H1 (cell line): ENCODE results near the gene WDR12. TPM values are rescaled to one million over a fixed set of nuclear protein-coding genes. Genes with fewer than 3 reads are reported as not detected.

Experiments used
- CTCF ChIA-PET: fragments of 300-600 bp; sonication (Branson Sonifier 250); formaldehyde crosslinking; loops from one replicate; lab custom pipeline; 2021; ENCODE audit not compliant: partially characterized antibody; lab: Charles Lee
- POLR2A ChIA-PET: fragments of 300-600 bp; sonication (Branson Sonifier 250); formaldehyde crosslinking; loops from one replicate; lab custom pipeline; 2021; ENCODE audit warnings: inconsistent platforms; ENCODE audit not compliant: partially characterized antibody; lab: Charles Lee
- DNase-seq, 2 experiments: peaks; one replicate each; pipeline versions ENCODE4 v3.0.0 to v3.0.0-alpha.2; 2010 to 2022; ENCODE audit warnings: low spot score in 2 of 2, low read depth in 1 of 2, mixed read lengths in 1 of 2
- FAIRE-seq: peaks from 2 replicates; lab custom pipeline; 2011; peaks lifted over from hg19 to GRCh38; lab: Jason Lieb, UNC
- H2AFZ ChIP-seq: 2 replicates; pipeline ENCODE4 v1.8.1; 2012; ENCODE audit warnings: low read length, inconsistent platforms
- H2AK5ac ChIP-seq: 2 replicates; pipeline ENCODE4 v1.6.1; 2013; ENCODE audit warnings: low read depth, low read length
- H2BK120ac ChIP-seq: replicated peaks from 2 replicates; pipeline ENCODE3; 2013; ENCODE audit warnings: low read depth, low read length, inconsistent platforms
- H2BK12ac ChIP-seq: 2 replicates; pipeline ENCODE4 v1.6.1; 2013; ENCODE audit warnings: low read depth, low read length
- H2BK15ac ChIP-seq: 2 replicates; pipeline ENCODE4 v1.6.1; 2013; ENCODE audit warnings: low read length
- H2BK20ac ChIP-seq: 2 replicates; pipeline ENCODE4 v1.6.1; 2013; ENCODE audit warnings: low read length
- H2BK5ac ChIP-seq: 2 replicates; pipeline ENCODE4 v1.6.1; 2013; ENCODE audit warnings: low read depth, low read length
- H3K14ac ChIP-seq: 2 replicates; pipeline ENCODE4 v1.6.1; 2013; ENCODE audit warnings: inconsistent platforms; ENCODE audit not compliant: insufficient read length
- H3K18ac ChIP-seq: 2 replicates; pipeline ENCODE4 v1.6.1; 2013; ENCODE audit warnings: low read length; ENCODE audit errors: extremely low read depth
- H3K23ac ChIP-seq: 2 replicates; pipeline ENCODE4 v1.6.1; 2013; ENCODE audit warnings: inconsistent platforms; ENCODE audit not compliant: insufficient read length
- H3K23me2 ChIP-seq: 2 replicates; pipeline ENCODE4 v1.6.1; 2013; ENCODE audit warnings: low read depth, low read length
- H3K27ac ChIP-seq: 2 replicates; pipeline ENCODE4 v1.6.1; 2011; ENCODE audit warnings: low read depth, low read length, inconsistent platforms
- H3K27me3 ChIP-seq, 4 experiments: replicated peaks in 1 of 4; 1 replicate in 1 of 4; 2 replicates in 3 of 4; pipeline versions ENCODE4 v1.6.1 to v1.8.1; 2011 to 2013; ENCODE audit warnings: low read length in 3 of 4, mild to moderate bottlenecking in 3 of 4, inconsistent platforms in 2 of 4, mixed read lengths in 2 of 4, moderate library complexity in 1 of 4; ENCODE audit not compliant: control insufficient read depth in 3 of 4, insufficient read depth in 3 of 4; ENCODE audit errors: extremely low read depth in 1 of 4
- H3K36me3 ChIP-seq, 4 experiments: 2 replicates each; pipeline versions ENCODE4 v1.6.1 to v1.8.1; 2011 to 2013; ENCODE audit warnings: mild to moderate bottlenecking in 4 of 4, low read length in 3 of 4, moderate library complexity in 2 of 4, control low read depth in 1 of 4, inconsistent platforms in 1 of 4; ENCODE audit not compliant: insufficient read depth in 4 of 4, control insufficient read depth in 2 of 4
- H3K4ac ChIP-seq: replicated peaks from 2 replicates; pipeline ENCODE3; 2013; ENCODE audit warnings: low read length, low read depth, mixed read lengths, inconsistent platforms; ENCODE audit not compliant: insufficient read length
- H3K4me1 ChIP-seq, 4 experiments: replicated peaks in 1 of 4; 1 replicate in 1 of 4; 2 replicates in 3 of 4; pipeline versions ENCODE4 v1.6.1 to v1.8.1; 2011 to 2013; ENCODE audit warnings: low read length in 3 of 4, inconsistent platforms in 2 of 4, mixed read lengths in 1 of 4; ENCODE audit not compliant: insufficient read depth in 4 of 4, control insufficient read depth in 3 of 4
- H3K4me2 ChIP-seq, 2 experiments: 2 replicates each; pipeline versions ENCODE4 v1.6.1 to v1.8.1; 2011 to 2013; ENCODE audit warnings: low read depth in 2 of 2, low read length in 2 of 2, control low read depth in 1 of 2, inconsistent platforms in 1 of 2, mild to moderate bottlenecking in 1 of 2; ENCODE audit not compliant: insufficient read depth in 1 of 2
- H3K4me3 ChIP-seq, 4 experiments: fragments of 200-600, 300-600 bp in 1 of 4; sonication (generic), shearing (Covaris generic), sonication (Bioruptor Twin) in 1 of 4; 2 replicates each; pipeline versions ENCODE4 v1.5.1 to v1.8.1; 2011 to 2016; ENCODE audit warnings: low read length in 4 of 4, low read depth in 3 of 4, control low read depth in 2 of 4, inconsistent platforms in 2 of 4, mild to moderate bottlenecking in 2 of 4, mixed read lengths in 1 of 4, moderate library complexity in 1 of 4; ENCODE audit not compliant: insufficient read depth in 2 of 4; ENCODE audit errors: extremely low read depth in 1 of 4
- H3K56ac ChIP-seq: replicated peaks from 2 replicates; pipeline ENCODE3; 2013; ENCODE audit warnings: low read depth, mild to moderate bottlenecking, mixed read lengths, low read length, inconsistent platforms; ENCODE audit not compliant: insufficient read length
- H3K79me1 ChIP-seq: 2 replicates; pipeline ENCODE4 v1.6.1; 2013; ENCODE audit warnings: low read depth, low read length, control low read depth
- H3K79me2 ChIP-seq, 2 experiments: 2 replicates each; pipeline versions ENCODE4 v1.6.1 to v1.8.1; 2012 to 2013; ENCODE audit warnings: low read length in 2 of 2, mild to moderate bottlenecking in 2 of 2, inconsistent platforms in 1 of 2; ENCODE audit not compliant: insufficient read depth in 2 of 2, control insufficient read depth in 1 of 2
- H3K9ac ChIP-seq, 4 experiments: replicated peaks in 1 of 4; 1 replicate in 1 of 4; 2 replicates in 3 of 4; pipeline versions ENCODE4 v1.6.1 to v1.8.1; 2011 to 2013; ENCODE audit warnings: low read depth in 3 of 4, low read length in 3 of 4, control low read depth in 2 of 4, mild to moderate bottlenecking in 2 of 4, moderate library complexity in 2 of 4, inconsistent platforms in 1 of 4; ENCODE audit errors: extremely low read depth in 1 of 4
- H3K9me3 ChIP-seq, 2 experiments: 2 replicates each; pipeline versions ENCODE4 v1.6.1 to v1.8.1; 2012 to 2013; ENCODE audit warnings: mild to moderate bottlenecking in 2 of 2, moderate library complexity in 2 of 2, control low read depth in 1 of 2, inconsistent platforms in 1 of 2, low read depth in 1 of 2, low read length in 1 of 2, mixed read lengths in 1 of 2; ENCODE audit not compliant: insufficient read depth in 2 of 2
- H4K20me1 ChIP-seq, 2 experiments: replicated peaks in 1 of 2; 2 replicates each; pipeline versions ENCODE3 to v1.8.1; 2011 to 2013; ENCODE audit warnings: inconsistent platforms in 2 of 2, low read length in 2 of 2, mild to moderate bottlenecking in 1 of 2; ENCODE audit not compliant: insufficient read depth in 2 of 2, control insufficient read depth in 1 of 2
- H4K5ac ChIP-seq: 2 replicates; pipeline ENCODE4 v1.6.1; 2013; ENCODE audit warnings: low read length, low read depth, mixed read lengths, inconsistent platforms; ENCODE audit not compliant: insufficient read length
- H4K8ac ChIP-seq: 2 replicates; pipeline ENCODE4 v1.8.0; 2013; ENCODE audit warnings: mild to moderate bottlenecking, moderate library complexity, low read length, inconsistent platforms; ENCODE audit not compliant: insufficient read depth; ENCODE audit errors: extremely low read depth
- H4K91ac ChIP-seq: replicated peaks from 2 replicates; pipeline ENCODE3; 2013; ENCODE audit warnings: low read length, mixed read lengths, inconsistent platforms; ENCODE audit not compliant: insufficient read length
- FOSL1 ChIP-seq: IDR thresholded peaks from 2 replicates; pipeline ENCODE4 v1.6.1; 2011; ENCODE audit warnings: mild to moderate bottlenecking, low read depth, low read length, moderate library complexity; ENCODE audit not compliant: insufficient read depth
- GTF2F1 ChIP-seq: IDR thresholded peaks from 2 replicates; pipeline ENCODE4 v1.6.1; 2012; ENCODE audit warnings: low read depth, low read length, improper control_type of control experiment, borderline replicate concordance
- JUN ChIP-seq: IDR thresholded peaks from 2 replicates; pipeline ENCODE4 v1.6.1; 2011; ENCODE audit warnings: low read depth, mild to moderate bottlenecking, improper control_type of control experiment, low read length
- KDM1A ChIP-seq: fragments of 200-600, 300-600 bp; sonication (generic); IDR thresholded peaks from 2 replicates; pipeline ENCODE4 v1.7.1; 2016; ENCODE audit warnings: mild to moderate bottlenecking, low read length, borderline replicate concordance
- NRF1 ChIP-seq: IDR thresholded peaks from 2 replicates; pipeline ENCODE4 v1.6.1; 2011; ENCODE audit warnings: mild to moderate bottlenecking, low read depth, low read length, improper control_type of control experiment
- PHF8 ChIP-seq: fragments of 200-600 bp; sonication (generic); conservative IDR thresholded peaks from 2 replicates; pipeline ENCODE4 v1.7.1; 2012; ENCODE audit warnings: low read depth, mild to moderate bottlenecking, inconsistent platforms, low read length, moderate library complexity
- SP1 ChIP-seq: IDR thresholded peaks from 2 replicates; pipeline ENCODE4 v1.6.1; 2011; ENCODE audit warnings: low read depth, low read length
- SRF ChIP-seq: IDR thresholded peaks from 2 replicates; pipeline ENCODE4 v1.6.1; 2011; ENCODE audit warnings: mild to moderate bottlenecking, low read depth, low read length, moderate library complexity
- TAF1 ChIP-seq: IDR thresholded peaks from 2 replicates; pipeline ENCODE4 v1.6.1; 2011; ENCODE audit warnings: mild to moderate bottlenecking, low read depth, low read length
- TAF7 ChIP-seq: optimal IDR thresholded peaks from 2 replicates; pipeline ENCODE3; 2011; ENCODE audit warnings: low read depth, mild to moderate bottlenecking, inconsistent platforms, low read length, moderate library complexity, borderline replicate concordance
- TEAD4 ChIP-seq: IDR thresholded peaks from 2 replicates; pipeline ENCODE4 v1.6.1; 2012; ENCODE audit warnings: low read depth, low read length, inconsistent platforms, mixed read lengths
- ZNF274 ChIP-seq: IDR thresholded peaks from 2 replicates; pipeline ENCODE4 v1.7.0; 2012; ENCODE audit warnings: low read length, borderline replicate concordance; ENCODE audit errors: extremely low read depth
- WGBS, 2 experiments: shearing (Covaris generic) in 1 of 2; methylation state at CpG; one replicate each; pipeline versions ENCODE4 v1.1.6 to v1.1.7; 2013 to 2015; ENCODE audit warnings: low lambda C conversion rate in 2 of 2, mixed read lengths in 2 of 2, inconsistent platforms in 1 of 2, low coverage in 1 of 2, missing lambda C conversion rate in 1 of 2; ENCODE audit not compliant: insufficient replicate concordance in 2 of 2, insufficient coverage in 1 of 2, insufficient read length in 1 of 2; ENCODE audit errors: extremely low coverage in 1 of 2, missing lambda C conversion rate in 1 of 2; 5-methylcytosine and 5-hydroxymethylcytosine counted together
- polyA plus RNA-seq, 7 experiments: library from polyadenylated mRNA; depleted of rRNA in 3 of 7; stranded (reverse) in 5 of 7; unstranded in 2 of 7; fragments of >200 nt in 5 of 7; fragments of 200-250 nt in 2 of 7; gene quantifications; 1 replicate in 5 of 7; 2 replicates in 1 of 7; 4 replicates in 1 of 7; pipeline versions ENCODE4 v1.2.1 to v1.2.3, GENCODE V29; 2011 to 2013; ENCODE audit warnings: missing spikeins in 2 of 7, mixed read lengths in 2 of 7
- total RNA-seq: library from RNA; stranded (reverse); fragmentation: NEBNext Ultra II Directional; extraction: Animal tissue kit (Norgen Biotek cat#: 25700); gene quantifications from 2 replicates; pipeline ENCODE4 v1.2.1, GENCODE V29; 2021
- TF ChIP-seq, protein P1 (sequence below), 3 experiments: IDR thresholded peaks; 1 replicate in 2 of 3; 2 replicates in 1 of 3; pipeline versions ENCODE4 v1.5.1 to v1.6.1; 2011; ENCODE audit warnings: low read length in 3 of 3, mild to moderate bottlenecking in 3 of 3, inconsistent platforms in 2 of 3, low read depth in 1 of 3, moderate library complexity in 1 of 3; ENCODE audit not compliant: insufficient read depth in 1 of 3; ENCODE audit errors: control extremely low read depth in 1 of 3

WDR12 gene
- total and polyA plus RNA-seq, 2 of the 8 experiments (the other 6 are each of a cell fraction or from before 2014, with no cell fraction given): 25.0 to 183 TPM

DNA sequence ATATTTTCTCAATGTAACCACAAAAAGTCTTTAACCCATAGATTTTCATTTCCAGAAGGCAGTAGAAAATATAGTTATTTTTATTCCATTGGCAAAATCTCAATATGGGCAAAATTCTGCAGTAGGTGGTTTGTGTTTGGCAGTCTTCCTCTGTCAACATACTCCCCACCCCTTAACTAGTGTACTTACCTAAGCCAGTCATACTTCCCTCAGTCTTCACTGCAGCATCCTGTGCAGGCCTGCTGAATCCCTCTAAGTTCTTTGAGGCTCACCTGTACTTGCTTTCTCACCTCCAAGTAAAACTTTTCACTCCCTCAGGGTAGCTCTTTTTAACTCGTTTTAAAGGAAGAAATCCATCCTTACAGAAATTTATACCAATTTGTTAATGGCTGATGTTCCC lies 7.4 kb upstream of the WDR12 start:
- Histone ChIP-seq H4K91ac (no peak overlapping the region), H3K56ac (no peak overlapping the region), H2AFZ (no peak overlapping the region), H3K4me2 (no peak overlapping the region), H3K4me1 (no peaks in the 10 kb centered on the region), H3K27ac (no peak overlapping the region), H3K23me2 (no peaks in the 10 kb centered on the region), H3K36me3 (no peaks in the 10 kb centered on the region; a peak in 1 of 8 replicates), H3K18ac (no peak overlapping the region), H2BK15ac (no peak overlapping the region), H3K79me2 (no peaks in the 10 kb centered on the region), H2AK5ac (no peak overlapping the region), H3K27me3 (no peaks in the 10 kb centered on the region), H3K9me3 (no peaks in the 10 kb centered on the region), H3K23ac (no peak overlapping the region), H4K8ac (no peak overlapping the region), H3K14ac (no peak overlapping the region), H2BK20ac (no peak overlapping the region), H3K9ac (no peak overlapping the region), H3K4me3 (no peak overlapping the region), H4K20me1 (no peaks in the 10 kb centered on the region), H3K79me1 (no peaks in the 10 kb centered on the region), H2BK12ac (no peak overlapping the region), H4K5ac (no peak overlapping the region), H2BK5ac (no peak overlapping the region), H2BK120ac (no peak overlapping the region), H3K4ac (no peak overlapping the region)
- POLR2A ChIA-PET: interaction anchor here (0.6 to 1.1 kb wide), 2 partner anchors 17 to 346 kb away, joined by 3 read pairs; no protein-coding TSS in a partner anchor
- CTCF ChIA-PET: no interaction called here
- no peak for FAIRE-seq
- WGBS, 2 experiments: 86% methylated on average over 1 of the region's 1 CpG; no CpG with 5 or more reads in 1 of the 2 experiments
- no peak for DNase-seq
- no peak for TF ChIP-seq GTF2F1
- no peak for TF ChIP-seq TAF1
- TF ChIP-seq TAF7: no peak
- TF ChIP-seq KDM1A: no peak
- TF ChIP-seq JUN: no peak
- no peak for TF ChIP-seq FOSL1
- TF ChIP-seq SP1: no peak
- no peak for TF ChIP-seq NRF1
- no peak for TF ChIP-seq ZNF274
- no peak for TF ChIP-seq TEAD4
- no peak for TF ChIP-seq SRF
- TF ChIP-seq, protein P1, sequence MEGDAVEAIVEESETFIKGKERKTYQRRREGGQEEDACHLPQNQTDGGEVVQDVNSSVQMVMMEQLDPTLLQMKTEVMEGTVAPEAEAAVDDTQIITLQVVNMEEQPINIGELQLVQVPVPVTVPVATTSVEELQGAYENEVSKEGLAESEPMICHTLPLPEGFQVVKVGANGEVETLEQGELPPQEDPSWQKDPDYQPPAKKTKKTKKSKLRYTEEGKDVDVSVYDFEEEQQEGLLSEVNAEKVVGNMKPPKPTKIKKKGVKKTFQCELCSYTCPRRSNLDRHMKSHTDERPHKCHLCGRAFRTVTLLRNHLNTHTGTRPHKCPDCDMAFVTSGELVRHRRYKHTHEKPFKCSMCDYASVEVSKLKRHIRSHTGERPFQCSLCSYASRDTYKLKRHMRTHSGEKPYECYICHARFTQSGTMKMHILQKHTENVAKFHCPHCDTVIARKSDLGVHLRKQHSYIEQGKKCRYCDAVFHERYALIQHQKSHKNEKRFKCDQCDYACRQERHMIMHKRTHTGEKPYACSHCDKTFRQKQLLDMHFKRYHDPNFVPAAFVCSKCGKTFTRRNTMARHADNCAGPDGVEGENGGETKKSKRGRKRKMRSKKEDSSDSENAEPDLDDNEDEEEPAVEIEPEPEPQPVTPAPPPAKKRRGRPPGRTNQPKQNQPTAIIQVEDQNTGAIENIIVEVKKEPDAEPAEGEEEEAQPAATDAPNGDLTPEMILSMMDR (IDR thresholded peaks at IDR 0.05; ENCODE audit: control extremely low read depth in 1 of 3, insufficient read depth in 1 of 3, low read depth in 1 of 3, low read length in 3 of 3): no peak
- TF ChIP-seq PHF8: no peak
